ENCODE measurements around the gene CELF4.

DNA sequence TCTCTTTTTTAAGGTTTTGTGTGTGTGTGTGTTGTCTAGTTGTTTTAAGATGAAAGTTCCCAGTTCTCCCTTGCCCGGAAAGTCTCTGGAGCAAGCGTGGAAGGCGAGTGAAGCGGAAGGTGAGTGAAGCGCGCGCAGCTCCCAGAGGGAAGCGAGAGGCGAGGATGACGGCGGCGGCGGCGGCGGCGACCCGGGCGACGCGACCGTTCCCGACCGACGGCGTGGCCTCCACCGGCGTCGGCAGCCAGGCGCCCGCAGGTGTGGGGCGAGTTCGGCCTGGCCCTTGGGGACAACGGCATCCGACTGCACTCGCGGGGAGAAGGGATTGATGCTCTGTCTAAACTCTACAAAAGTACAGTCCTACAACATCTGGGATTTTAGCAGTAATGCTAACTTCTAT, 321.9 kb downstream of the CELF4 start:
- TF ChIP-seq CTCF (conservative IDR thresholded peaks at IDR 0.05; ENCODE audit: low read depth, low read length) (no peak), EZH2 (IDR thresholded peaks at IDR 0.05; ENCODE audit: low read length, unreplicated experiment) (no peak), EZH2phosphoT487 (IDR thresholded peaks at IDR 0.05; ENCODE audit: borderline replicate concordance, low read length) (no peak)

All from PC-3 (cell line).